Osteoblast (primary cell): Measurements from ENCODE around the gene MYL6. TPM values are rescaled to one million over a fixed set of nuclear protein-coding genes. Genes with fewer than 3 reads are reported as not detected.

Experiments used
- DNase-seq: peaks from one replicate; pipeline ENCODE4 v3.0.0; 2011; ENCODE audit warnings: low spot score, mixed read lengths; ENCODE audit not compliant: insufficient read length; ENCODE audit errors: missing footprints
- H2AFZ ChIP-seq: 2 replicates; pipeline ENCODE4 v1.6.0; 2011; ENCODE audit warnings: mild to moderate bottlenecking, low read length
- H3K27ac ChIP-seq: 2 replicates; pipeline ENCODE4 v1.5.1; 2011; ENCODE audit warnings: mild to moderate bottlenecking, low read depth, low read length, moderate library complexity
- H3K27me3 ChIP-seq: 2 replicates; pipeline ENCODE4 v1.6.0; 2012; ENCODE audit warnings: mild to moderate bottlenecking, control low read depth, inconsistent platforms, low read length, moderate library complexity; ENCODE audit not compliant: insufficient read depth
- H3K36me3 ChIP-seq: 2 replicates; pipeline ENCODE4 v1.5.1; 2011; ENCODE audit warnings: mild to moderate bottlenecking, low read length, control low read depth, moderate library complexity; ENCODE audit not compliant: insufficient read depth
- H3K4me1 ChIP-seq: 2 replicates; pipeline ENCODE4 v1.5.1; 2011; ENCODE audit warnings: mild to moderate bottlenecking, low read length, control low read depth, moderate library complexity; ENCODE audit not compliant: insufficient read depth
- H3K4me2 ChIP-seq: 2 replicates; pipeline ENCODE4 v1.6.0; 2011; ENCODE audit warnings: mild to moderate bottlenecking, low read length; ENCODE audit not compliant: insufficient read depth
- H3K4me3 ChIP-seq: fragments of 200-600 bp; sonication (generic); 3 replicates; pipeline ENCODE4 v1.5.1; 2012; ENCODE audit warnings: mild to moderate bottlenecking, low read length, inconsistent platforms; ENCODE audit not compliant: insufficient read depth
- H3K79me2 ChIP-seq: 2 replicates; pipeline ENCODE4 v1.6.0; 2012; ENCODE audit warnings: mild to moderate bottlenecking, low read length, control low read depth, inconsistent platforms; ENCODE audit not compliant: insufficient read depth
- H3K9me3 ChIP-seq: 2 replicates; pipeline ENCODE4 v1.5.1; 2011; ENCODE audit warnings: low read depth, low read length, control low read depth
- H4K20me1 ChIP-seq: 2 replicates; pipeline ENCODE4 v1.6.0; 2012; ENCODE audit warnings: mild to moderate bottlenecking, low read length, control low read depth; ENCODE audit not compliant: insufficient read depth
- CTCF ChIP-seq: IDR thresholded peaks from 2 replicates; pipeline ENCODE4 v1.5.1; 2011; ENCODE audit warnings: mild to moderate bottlenecking, low read depth, low read length, moderate library complexity; ENCODE audit errors: extremely low read depth
- total RNA-seq: library from RNA; depleted of rRNA; stranded (reverse); fragments of >200 nt; gene quantifications from 2 replicates; pipeline ENCODE4 v1.2.3, GENCODE V29; 2012

Gene MYL6
- total RNA-seq, 1 donor = 873 TPM

- H3K4me2 ChIP-seq = peak overlapping the region; percentile 99
- H3K27me3 ChIP-seq = no peaks in the 10 kb centered on the region
- H3K4me3 ChIP-seq = peak overlapping the region; percentile 85
- peak overlapping the region; percentile 92 for H3K27ac ChIP-seq
- no peak overlapping the region for H2AFZ ChIP-seq
- no peaks in the 10 kb centered on the region for H3K9me3 ChIP-seq
- H3K79me2 ChIP-seq = peaks cover 39% of the 10 kb centered on the region
- TF ChIP-seq CTCF = peak; percentile 86
- peaks cover 29% of the 10 kb centered on the region for H3K4me1 ChIP-seq
- peaks cover 18% of the 10 kb centered on the region for H3K36me3 ChIP-seq
- H4K20me1 ChIP-seq = peaks cover 16% of the 10 kb centered on the region
- peak; percentile 93 for DNase-seq
These were observed 38.8 kb upstream of the MYL6 start for GRCh38 chr12:56119361-56119796.

DNA sequence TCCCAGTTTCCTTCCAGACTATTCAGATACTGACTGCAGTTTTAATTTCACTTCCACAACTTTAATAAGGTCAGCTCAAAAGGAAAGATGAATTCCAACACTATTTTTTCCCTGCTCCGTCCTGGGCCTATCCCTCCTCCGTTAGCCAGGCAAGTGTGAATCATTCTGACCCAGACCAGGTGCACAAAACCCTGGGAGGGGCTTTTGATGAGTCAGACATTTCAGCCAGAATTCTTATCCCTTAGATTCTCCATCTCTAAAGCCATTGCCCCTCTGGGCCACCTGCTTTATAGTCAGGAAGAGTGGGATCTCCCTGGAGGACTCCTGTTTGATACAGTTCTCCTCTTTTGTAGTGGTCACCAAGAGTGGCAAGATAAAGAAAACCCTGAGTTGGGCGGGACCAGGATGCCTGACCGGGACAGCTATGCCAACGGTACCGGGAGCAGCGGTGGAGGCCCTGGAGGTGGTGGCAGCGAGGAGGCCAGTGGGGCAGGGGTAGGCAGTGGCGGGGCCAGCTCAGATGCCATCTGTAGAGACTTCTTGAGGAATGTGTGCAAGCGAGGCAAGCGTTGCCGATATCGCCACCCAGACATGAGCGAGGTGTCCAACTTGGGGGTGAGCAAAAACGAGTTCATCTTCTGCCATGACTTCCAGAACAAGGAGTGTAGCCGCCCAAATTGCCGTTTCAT is 37.9 kb upstream of the MYL6 start:
- peak overlapping the region; percentile 99 for H3K4me2 ChIP-seq
- DNase-seq = no peak

GRCh38 chr12:56121204-56121870 is 36.8 kb upstream of the MYL6 start:
- peaks cover 16% of the 10 kb centered on the region for H4K20me1 ChIP-seq
- H3K79me2 ChIP-seq = peaks cover 40% of the 10 kb centered on the region
- H3K4me1 ChIP-seq = peaks cover 26% of the 10 kb centered on the region
- no peak overlapping the region for H2AFZ ChIP-seq
- no peak for DNase-seq
- no peak overlapping the region for H3K4me2 ChIP-seq
- no peak overlapping the region for H3K4me3 ChIP-seq
- no peaks in the 10 kb centered on the region for H3K27me3 ChIP-seq
- no peak overlapping the region for H3K27ac ChIP-seq
- H3K36me3 ChIP-seq = peaks cover 18% of the 10 kb centered on the region
- no peak for TF ChIP-seq CTCF
- H3K9me3 ChIP-seq = no peaks in the 10 kb centered on the region

More for the DNA sequence above, 37.9 kb upstream of the MYL6 start:
- TF ChIP-seq CTCF = no peak
- Histone ChIP-seq H3K4me3 (no peak overlapping the region), H3K9me3 (no peaks in the 10 kb centered on the region), H3K27me3 (no peaks in the 10 kb centered on the region), H2AFZ (no peak overlapping the region), H3K4me1 (peaks cover 25% of the 10 kb centered on the region), H3K27ac (peak overlapping the region; percentile 26), H4K20me1 (peaks cover 16% of the 10 kb centered on the region), H3K36me3 (peaks cover 18% of the 10 kb centered on the region), H3K79me2 (peaks cover 39% of the 10 kb centered on the region)

DNA sequence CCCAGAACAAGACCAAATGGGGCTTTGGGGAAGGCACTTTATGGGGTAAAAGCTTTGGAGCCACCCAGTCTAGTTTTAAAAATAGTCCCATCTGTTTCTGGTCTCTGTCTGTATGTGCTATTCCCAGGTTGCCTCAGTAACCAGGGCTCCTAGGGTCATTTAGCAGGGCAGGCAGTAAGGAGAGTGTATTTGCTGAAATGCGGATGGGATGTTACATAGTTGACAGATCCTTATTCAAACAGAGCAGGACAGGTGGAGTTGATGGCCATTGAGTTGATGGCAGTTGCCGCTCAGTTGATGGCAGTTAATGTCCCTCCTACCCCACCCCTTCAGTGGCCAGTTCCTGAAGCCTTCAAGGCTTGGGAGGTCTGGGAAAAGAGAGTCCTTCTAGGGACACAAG is 35.5 kb upstream of the MYL6 start:
- Histone ChIP-seq H3K79me2 (peaks cover 32% of the 10 kb centered on the region), H2AFZ (no peak overlapping the region), H3K4me1 (peaks cover 37% of the 10 kb centered on the region), H3K27ac (no peak overlapping the region), H4K20me1 (peaks cover 8% of the 10 kb centered on the region), H3K36me3 (peaks cover 13% of the 10 kb centered on the region), H3K27me3 (no peaks in the 10 kb centered on the region), H3K4me2 (no peak overlapping the region), H3K9me3 (no peaks in the 10 kb centered on the region), H3K4me3 (no peak overlapping the region)
- DNase-seq = no peak
- no peak for TF ChIP-seq CTCF
